GM18498 (cell line): ENCODE data around the gene AGK.
"Not testable (repeated sequence)": the region's sequence is repeated elsewhere in the genome, so short reads cannot be mapped to it uniquely, and the experiment has no call there.

Source experiments
- ATAC-seq: cut with Tn5 transposase; IDR thresholded peaks from one replicate; pipeline ENCODE4 v1.9.1; 2021; ENCODE audit warnings: mild to moderate bottlenecking, moderate library complexity; ENCODE audit not compliant: unreplicated experiment

AGK gene

DNA sequence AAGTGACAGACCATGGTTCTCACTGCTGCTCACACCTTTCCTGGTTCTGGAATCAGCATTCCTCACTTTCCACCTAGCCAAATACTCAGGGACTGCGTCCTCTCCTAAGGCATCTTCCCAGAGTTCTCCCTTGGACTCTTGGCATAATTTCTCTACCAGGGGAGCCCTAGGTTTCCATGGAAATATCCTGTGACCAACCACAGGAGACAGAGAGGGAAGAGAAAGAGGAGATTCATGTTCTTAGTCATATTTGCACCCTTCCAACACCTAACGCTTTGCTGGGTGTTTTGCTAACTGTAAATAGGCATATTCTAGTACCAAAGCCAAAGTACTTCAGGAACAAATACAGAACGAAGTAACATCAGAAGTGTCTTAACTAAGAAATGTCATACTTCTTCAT, 122.1 kb downstream of the AGK start:
- ATAC-seq = no peak

DNA sequence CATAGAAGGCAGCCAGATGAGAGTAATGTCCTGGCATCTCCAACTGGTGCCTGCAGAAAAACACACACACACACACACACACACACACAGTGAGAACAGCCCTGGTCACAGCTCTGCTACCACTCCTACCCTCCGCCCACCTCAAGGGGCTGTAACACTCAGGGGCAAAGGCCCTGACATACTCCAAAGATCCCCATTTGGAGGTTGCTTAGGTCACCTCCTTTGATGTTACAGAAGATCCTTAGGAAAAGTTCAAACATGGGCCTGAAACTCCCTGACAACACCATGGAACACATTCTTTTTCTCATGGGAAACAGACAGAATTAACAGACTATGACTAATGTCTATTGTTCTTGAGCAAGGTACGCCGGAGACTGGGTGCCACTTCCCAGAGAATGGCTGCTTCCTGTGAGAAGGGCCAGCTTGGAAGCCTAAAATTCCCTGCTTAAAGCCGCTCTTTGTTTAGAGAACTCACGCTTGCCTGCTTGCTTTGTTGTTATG, 123.0 kb downstream of the AGK start:
- no peak for ATAC-seq

DNA sequence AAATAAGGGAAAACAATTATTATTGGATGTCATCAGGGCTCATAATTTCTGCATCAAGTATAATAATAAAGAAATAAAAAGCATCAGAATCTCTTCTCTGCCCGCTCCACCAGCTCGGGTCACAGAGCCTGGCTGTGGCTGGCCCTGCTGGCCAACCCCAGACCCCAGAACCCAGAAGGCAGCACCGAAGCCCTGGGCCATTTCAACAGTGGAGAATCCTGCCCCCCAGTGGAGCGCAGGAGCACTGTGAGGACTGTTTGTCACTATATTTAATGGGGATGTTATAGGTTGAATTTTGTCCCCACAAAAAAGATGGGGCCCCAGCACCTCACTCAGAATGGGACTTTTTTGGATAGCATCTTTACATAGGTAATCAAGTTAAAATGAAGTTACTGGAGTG, 123.5 kb downstream of the AGK start:
- no peak for ATAC-seq

DNA sequence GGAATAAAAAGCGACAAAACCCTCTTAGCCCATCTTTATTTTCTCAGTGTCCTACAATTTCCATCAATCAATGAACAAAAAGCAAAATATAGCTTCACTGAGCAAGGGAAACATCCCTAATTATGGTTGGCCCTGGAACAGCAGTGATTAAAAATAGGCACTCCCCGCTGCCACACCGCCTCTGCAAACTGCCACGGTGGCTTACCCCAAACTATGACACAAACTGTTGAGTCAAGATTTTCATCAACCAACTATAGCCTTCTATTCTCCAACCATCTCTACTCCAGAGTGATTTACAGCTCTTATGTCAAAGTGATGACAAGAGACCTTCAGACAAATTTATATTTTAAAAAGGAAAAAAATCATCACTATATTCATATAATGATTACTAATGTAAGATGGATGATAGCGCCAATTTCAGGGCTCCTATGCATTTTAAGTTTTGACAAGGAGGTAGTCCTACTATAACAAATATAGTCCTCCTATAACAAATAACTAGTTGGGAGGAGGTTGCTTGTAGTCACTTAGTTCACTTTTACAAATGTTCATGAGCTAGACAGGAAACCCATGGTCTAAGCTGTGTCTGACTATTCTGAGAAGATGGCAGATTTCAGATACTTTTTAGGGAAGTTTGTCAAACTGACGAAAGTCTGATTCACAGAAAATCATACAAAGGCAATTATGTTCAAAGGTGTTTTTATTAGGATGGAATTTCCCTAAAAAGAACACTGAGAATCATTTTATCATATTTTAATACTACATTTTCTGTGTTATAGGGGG, 124.4 kb downstream of the AGK start:
- no peak for ATAC-seq

DNA sequence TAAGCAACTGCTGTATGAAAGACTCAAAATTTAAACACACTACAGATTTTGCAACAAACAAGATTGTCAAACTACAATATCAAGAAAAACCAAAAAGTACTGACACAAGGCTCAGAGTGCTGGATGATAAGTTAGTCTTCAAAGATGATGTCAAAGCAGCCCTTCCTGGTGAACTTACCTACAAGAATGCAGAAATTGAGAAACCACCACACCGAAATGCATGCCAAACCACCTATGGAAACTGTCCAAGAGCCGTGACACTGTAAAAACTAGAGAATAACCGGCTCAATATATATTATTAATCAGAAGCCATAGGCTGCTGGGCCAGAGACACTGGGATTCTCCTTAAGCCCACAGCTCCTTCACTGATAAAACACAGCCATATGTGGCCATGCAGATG, 125.4 kb downstream of the AGK start:
- no peak for ATAC-seq

DNA sequence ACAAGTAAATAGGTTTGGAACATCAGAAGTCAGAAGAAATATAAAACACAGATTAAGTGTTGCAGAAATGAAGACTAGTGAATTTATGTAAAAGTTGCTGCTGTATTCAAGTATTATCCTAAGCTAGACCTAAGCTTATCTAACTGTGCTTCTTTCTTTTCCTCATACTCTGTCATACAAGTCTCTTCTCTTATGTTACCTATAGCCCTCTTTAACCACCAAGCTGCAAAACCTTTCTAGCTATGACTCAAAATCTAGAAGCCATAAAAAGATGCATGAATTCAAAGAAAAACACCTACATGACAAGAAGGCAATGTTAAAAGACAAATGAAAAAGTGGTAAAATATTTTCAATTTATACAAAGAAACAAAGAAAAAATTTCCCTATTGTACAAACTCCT, 127.8 kb downstream of the AGK start:
- no peak for ATAC-seq

DNA sequence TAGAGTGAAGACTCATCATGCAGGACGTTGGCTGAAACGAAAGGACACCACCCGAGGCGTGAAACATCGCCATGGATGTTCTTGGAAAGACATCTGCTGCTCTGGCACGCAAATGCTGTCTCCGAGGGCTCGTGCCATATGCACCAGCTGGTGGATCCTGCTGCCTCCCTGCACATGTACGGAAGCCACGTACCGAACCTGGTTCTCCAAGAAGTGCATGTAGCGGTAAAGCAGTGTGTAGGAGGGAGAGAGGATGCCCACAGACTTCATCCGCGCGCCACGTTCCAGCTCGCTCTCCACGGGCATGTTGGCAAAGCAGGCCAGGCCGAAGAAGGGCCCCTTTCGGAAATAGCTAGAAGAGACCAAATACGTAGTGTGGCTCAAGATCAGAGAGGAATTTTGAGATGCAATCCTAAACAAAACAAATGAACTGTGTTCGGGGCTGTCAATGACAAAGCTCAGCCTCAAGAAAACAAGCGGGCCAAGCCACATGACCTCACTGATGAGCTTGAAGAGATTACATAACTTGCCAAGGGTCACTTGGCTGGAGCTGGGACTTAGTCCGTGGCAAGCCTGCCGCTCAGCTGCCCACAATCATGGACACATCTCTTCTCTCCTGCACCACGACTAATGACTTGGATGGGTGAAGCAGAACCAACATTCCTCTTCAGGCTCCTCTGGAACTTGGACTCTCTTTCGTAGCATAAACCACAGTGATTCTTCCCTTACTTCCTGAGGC, 134.2 kb downstream of the AGK start:
- ATAC-seq = no peak

DNA sequence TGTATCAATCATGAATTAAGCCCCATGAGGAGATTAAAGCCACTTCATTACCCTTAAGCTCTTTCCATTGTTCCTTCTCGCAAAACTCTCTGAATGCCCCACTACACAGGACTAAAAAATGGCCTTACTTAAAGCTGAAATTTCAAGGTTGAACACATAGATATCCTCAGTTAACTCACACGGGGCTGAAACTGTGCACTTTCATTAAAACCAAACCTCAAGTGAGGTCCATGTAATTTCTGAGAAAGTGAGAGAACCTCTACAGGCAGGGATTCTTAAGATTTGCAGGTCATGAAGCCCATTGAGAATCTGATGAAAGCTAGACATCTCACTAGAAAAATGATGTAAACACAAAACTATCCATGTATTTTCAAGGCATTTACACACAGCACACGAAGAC, 134.9 kb downstream of the AGK start:
- no peak for ATAC-seq

DNA sequence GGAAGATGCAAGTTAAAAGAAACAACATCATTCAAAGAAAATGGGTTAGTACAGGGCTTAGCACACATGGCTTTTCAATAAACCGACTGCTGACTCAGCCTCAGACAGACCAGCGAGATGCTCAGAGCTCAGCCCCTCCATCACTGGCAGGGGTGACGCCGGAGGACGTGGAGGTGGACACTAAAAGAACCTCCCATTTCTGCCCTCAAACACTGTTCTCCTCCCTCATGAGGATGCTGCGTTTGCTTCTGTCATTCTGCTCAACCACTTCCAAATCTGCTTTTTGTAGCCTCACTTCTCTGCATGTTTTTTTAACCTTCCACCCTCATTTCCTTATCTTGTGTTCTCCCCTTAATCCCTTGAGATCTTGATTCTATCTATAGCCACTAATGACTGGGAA, 135.5 kb downstream of the AGK start:
- ATAC-seq = no peak

DNA sequence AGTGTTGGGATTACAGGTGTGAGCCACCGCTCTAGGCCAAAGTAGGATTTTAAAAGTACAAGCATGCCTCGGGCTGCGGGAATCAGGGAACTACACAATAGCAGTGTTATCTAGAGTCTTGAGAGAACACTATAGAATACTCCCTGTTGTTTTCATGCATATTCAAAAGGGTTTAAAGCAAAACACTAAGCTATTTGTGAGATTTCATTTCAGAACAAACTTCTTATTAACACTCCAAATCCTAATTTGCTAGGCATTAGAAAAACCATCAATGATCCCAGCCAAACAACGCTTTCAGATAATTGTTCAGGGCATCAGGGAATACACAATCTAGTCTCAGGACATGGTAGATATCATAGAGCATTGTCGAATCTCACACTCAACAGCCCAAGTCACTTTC, 136.8 kb downstream of the AGK start:
- ATAC-seq = no peak

DNA sequence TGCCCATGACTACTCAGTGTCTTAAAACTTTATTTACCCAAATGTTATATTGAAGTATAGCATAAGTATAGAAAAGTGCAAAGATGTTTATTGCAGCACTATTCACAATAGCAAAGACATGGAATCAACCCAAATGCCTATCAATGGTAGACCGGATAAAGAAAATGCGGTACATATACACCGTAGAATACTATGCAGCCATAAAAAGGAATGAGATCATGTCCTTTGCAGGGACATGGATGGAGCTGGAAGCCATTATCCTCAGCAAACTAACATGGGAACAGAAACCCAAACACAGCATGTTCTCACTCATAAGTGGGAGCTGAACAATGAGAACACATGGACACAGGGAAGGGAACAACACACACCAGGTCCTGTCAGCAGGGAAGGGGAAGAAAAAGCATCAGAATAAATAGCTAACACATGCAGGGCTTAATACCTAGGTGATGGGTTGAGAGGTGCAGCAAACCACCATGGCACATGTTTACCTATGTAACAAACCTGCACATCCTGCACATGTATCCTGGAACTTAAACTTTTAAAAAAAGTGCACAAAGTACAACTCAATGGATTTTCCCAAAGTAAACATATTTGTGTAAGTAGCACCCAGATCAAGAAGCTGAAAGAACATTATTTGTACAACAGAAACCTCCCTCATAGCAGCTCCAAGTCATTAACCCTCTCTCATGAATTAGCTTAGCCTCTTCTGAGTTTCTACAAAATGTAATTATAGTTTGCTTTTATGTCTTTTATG, 138.0 kb downstream of the AGK start:
- not testable (repeated sequence) for ATAC-seq

DNA sequence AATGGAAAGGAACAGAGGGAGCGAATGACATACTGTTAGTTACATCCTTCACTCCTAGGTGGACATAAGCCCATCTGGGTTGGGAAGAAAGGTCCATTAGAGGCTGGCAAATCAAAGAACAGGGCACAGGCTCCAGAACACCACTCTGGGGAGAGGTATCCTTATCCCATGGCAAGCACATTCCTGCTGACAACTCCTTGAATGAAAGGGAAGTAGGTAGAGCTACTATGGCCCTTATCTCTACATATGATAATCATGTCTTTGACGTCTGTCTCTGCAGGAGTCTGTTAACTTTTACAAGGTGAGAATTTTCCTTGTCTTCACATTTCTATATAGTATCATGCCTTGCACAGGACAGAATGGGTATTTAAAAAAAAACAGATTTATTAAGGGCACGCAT, 140.3 kb downstream of the AGK start:
- no peak for ATAC-seq

DNA sequence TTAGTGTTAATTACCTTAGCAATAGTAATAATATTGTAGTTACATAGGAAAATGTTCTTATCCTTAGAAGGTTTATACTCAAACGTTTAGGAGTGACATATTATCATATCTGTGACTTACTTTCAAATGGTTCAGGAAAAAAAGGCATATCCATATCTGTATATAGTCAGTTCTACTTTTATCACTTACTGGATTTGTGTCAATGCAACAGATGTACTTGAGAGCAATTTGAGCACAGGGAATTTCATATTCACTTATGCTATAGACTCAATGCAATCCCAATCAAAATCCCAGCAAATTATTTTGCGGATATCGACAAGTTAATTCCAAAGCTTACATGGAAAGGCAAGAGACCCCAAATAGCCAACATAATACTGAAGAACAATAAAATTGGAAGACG, 140.8 kb downstream of the AGK start:
- no peak for ATAC-seq

DNA sequence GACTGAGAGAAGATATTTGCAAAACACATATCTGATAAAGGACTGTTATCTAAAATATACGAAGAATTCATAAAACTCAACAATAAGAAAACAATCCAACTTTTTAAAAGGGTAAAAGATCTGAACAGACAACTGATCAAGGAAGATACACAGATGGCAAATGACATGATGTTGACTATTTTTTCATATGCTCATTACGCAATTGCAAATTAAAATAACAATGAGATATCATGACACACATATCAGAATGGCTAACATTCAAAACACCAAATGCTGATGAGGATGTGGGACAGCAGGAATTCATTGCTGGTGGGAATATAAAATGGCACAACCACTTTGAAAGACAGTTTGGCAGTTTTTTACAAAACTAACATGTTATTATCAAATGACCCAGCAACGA, 141.9 kb downstream of the AGK start:
- ATAC-seq = no peak

DNA sequence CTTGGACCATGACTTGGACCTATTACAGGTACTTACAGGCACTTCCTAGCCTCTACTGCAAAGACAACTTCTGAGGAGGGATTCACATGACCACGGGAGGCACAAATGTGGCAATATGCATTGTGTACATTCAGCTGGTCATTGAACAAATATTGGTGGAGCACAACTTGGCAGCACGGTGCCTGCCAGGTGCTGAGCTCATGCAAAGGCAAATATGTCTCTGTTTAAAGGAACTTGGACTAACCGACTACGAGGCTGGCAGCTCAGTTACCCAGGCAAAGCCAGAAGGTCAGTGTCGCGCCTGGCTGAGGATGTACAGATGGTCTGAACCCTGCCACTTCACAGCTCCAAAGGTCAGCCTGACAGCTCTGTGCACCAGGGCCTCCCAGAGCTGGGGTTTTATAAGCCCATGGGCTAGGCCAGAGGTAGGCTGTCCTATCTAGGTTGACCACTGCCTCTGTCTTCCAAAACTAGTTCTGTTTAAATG, 144.6 kb downstream of the AGK start:
- no peak for ATAC-seq

DNA sequence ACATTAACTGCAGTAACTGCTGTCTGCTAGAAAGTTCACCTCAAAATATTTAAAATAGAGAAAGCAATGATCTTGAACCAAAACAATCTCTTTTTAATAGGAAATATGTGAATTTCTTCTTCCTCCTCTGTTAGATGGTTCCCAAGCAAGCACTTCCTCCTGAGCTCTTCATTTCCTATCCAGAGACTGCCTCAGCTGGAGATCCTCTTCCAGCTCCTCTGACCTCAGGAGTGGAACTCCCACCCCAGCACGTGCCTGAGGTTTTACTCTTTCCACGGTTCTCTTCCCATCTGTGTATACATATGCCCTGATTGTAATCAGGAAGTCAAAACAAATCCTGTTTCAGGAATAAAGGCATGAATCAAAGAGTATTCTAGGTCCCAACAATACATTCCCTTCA, 145.1 kb downstream of the AGK start:
- no peak for ATAC-seq

DNA sequence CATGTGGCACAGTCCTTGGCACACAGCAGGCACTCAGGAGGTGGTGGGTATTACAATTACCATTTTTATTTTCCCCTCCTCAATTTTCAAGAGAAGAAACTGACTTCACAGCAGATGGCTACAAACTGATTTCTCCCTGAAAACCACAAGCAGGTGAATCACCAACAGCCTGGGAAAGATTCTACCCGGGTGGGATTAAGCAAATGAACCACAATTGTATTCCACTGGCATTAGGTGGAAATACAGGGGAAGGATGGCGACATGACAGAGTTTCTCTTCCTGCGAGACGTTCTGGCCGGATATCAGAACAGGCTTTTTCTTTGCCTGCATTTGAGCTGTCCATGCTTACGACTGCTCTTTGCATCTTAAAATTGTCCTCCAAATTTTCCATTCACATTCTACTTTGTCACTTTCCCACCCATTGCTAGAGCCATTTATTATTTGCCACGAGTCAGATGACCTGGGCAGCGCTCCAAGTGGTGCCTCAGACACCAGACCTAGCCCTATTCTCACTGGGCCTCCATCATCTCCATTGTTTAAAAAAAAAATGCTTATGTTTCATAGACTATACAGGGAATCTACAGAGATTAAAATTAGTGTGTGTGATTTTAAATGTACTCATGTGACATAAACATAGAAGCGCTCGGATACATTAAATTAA, 146.1 kb downstream of the AGK start:
- ATAC-seq = no peak

DNA sequence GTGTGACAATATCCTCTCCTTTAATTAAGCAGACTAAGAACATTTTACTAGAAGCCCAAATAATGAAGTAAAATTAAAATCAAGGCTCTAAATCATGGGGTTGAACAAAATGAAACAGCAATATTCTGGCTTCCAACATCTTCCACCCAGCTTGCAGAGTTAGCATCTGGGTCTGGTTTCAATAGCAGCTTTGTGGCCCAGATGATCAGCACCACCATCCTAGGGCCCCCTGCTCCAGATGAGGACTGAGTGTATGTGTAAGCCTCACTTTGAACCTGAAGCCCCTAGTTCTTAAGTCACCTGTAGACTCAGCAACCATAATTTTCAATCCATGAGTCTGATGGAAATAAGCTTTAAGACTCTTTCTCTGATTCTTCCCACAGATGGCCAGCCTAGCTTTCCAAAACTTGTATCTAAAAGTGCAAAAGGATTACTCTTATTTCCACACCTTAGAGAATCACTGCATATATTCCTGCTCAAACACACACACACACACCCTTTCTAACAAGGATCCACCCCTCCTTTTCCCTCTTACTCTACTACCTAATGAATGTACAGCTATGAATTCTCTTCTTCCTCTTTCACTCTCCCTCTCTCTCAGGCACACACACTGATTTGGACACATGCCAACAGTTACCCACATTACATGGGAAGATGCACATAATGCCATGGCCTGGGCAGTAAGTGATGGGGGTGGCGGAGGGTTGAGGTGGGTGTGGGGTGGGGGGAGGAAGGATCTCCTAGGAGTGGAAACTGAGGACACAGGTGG, 147.2 kb downstream of the AGK start:
- no peak for ATAC-seq

DNA sequence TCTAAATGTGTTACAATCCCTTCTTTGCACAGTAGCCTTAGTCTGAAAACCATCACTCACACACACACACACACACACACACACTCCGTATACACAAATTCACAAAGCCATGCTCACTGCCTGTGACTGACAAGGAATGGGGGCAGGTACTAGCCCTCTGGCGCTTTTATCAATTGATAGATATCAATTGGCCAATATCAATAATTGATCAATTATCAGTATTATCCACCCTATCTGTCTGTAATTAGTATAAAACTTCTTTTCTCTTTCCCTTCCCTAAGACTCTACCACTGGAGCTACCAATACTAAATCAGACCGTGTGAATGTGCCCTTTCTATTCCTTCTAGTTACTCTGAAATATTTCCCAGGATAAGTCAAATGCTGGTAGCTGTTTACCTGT, 148.7 kb downstream of the AGK start:
- ATAC-seq = no peak

DNA sequence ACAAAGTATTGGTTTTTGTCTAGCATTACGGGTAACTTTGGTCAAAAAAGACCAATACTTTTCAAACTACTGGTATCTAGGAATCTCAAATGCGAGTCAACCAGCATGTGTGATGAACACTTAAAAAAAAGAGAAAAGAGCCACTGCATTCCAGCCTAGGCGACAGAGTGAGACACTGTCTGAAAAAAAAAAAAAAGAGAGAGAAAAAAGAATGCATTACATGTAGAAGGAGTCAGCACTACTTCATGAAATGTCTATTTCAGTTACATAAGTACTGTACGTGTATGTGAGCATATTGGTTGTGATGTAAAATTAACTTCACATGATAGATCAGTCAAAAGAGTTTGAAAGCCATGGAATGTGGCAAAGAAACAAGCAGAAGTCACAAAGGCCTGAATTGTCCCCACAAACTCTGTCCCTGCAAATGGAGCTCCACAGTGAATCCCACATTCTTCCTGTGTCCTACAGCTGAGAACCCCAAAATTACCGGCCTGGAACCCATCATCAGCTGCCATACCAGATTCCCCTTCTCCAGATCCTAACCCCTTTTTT, 149.2 kb downstream of the AGK start:
- no peak for ATAC-seq
